Activated CD4-positive, alpha-beta T cell treated with anti-CD3 and anti-CD28 coated beads, Interleukin-2, amount 10 ng/mL, durations not matched to agents 7 days and 5 days (primary cell): ENCODE results near the gene RPL29. TPM values are rescaled to one million over a fixed set of nuclear protein-coding genes. Genes with fewer than 3 reads are reported as not detected.
"Not testable (repeated sequence)": the region's sequence is repeated elsewhere in the genome, so short reads cannot be mapped to it uniquely, and the experiment has no call there.

Source experiments
- CTCF ChIA-PET: fragments of 350-600 bp; sonication (Branson Sonifier 250); formaldehyde crosslinking; loops from one replicate; lab custom pipeline; 2021; ENCODE audit warnings: antibody characterized with exemption; lab: Charles Lee
- POLR2A ChIA-PET: fragments of 350-600 bp; sonication (Branson Sonifier 250); formaldehyde crosslinking; loops from one replicate; lab custom pipeline; 2021; ENCODE audit warnings: antibody characterized with exemption; lab: Charles Lee
- DNase-seq: peaks from one replicate; pipeline ENCODE4 v3.0.0-alpha.2; 2020
- H3K27ac Mint-ChIP-seq: one replicate; pipeline ENCODE4 v1.8.0; 2021; ENCODE audit warnings: mild to moderate bottlenecking, moderate library complexity, mixed read lengths
- H3K27me3 Mint-ChIP-seq: one replicate; pipeline ENCODE4 v1.8.0; 2021; ENCODE audit warnings: mixed read lengths
- H3K36me3 Mint-ChIP-seq: one replicate; pipeline ENCODE4 v1.8.0; 2021; ENCODE audit warnings: low read depth, mixed read lengths
- H3K4me1 Mint-ChIP-seq: one replicate; pipeline ENCODE4 v1.8.0; 2021; ENCODE audit warnings: mixed read lengths
- H3K4me3 Mint-ChIP-seq: one replicate; pipeline ENCODE4 v1.8.0; 2021; ENCODE audit warnings: mild to moderate bottlenecking, moderate library complexity, mixed read lengths
- H3K9me3 Mint-ChIP-seq: one replicate; pipeline ENCODE4 v1.8.0; 2021; ENCODE audit warnings: mixed read lengths
- total RNA-seq, 2 experiments: library from RNA; stranded (reverse); gene quantifications; one replicate each; pipeline ENCODE4 v1.2.3, GENCODE V29; 2021

The RPL29 gene
- total RNA-seq, 2 experiments from 2014 or later: 1,423 to 1,425 TPM

DNA sequence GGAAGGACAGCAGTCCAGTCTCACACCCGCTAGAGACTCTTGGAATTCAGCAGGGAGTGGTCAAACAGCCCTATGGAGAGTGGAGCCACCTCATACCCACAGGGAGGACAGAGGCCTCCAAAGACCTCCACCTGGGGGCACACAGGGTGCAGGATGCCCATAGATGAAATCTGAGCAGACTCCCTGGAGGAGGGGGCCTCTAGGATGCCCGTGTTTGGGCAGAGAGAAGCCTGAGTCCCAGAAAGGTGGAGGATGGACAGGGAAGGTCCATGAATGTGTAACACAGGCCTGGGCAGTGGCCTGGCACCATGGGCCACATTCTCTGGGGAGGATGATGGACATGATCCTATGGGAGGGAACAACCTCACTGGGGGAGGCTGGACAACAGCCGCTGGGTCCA, 39.0 kb upstream of the RPL29 start:
- Mint-ChIP-seq H3K4me1 (no peaks in the 10 kb centered on the region), H3K36me3 (no peaks in the 10 kb centered on the region), H3K27me3 (no peaks in the 10 kb centered on the region), H3K27ac (no peak overlapping the region), H3K4me3 (no peak overlapping the region), H3K9me3 (no peaks in the 10 kb centered on the region)
- POLR2A ChIA-PET: no interaction called here
- DNase-seq: no peak
- CTCF ChIA-PET: no interaction called here

DNA sequence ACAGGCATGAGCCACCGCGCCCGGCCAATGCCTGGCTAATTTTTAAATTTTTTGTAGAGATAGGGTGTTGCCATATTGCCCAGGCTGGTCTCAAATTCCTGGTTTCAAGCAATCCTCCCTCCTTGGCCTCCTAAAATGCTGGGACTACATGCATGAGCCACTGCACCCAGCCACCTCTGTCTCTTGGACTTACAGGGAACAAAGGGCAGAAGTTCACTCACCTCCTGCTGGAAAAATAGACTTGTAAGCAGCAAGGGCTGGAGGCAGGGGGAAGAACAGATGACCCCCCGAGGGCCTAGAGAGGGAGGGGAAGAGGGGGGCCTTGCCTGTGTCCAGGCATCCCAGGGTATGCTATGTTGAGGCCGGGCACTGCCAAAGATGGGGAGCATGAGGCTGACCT, 38.5 kb upstream of the RPL29 start:
- Mint-ChIP-seq H3K4me1 (no peaks in the 10 kb centered on the region), H3K27ac (no peak overlapping the region), H3K36me3 (no peaks in the 10 kb centered on the region), H3K9me3 (no peaks in the 10 kb centered on the region), H3K27me3 (no peaks in the 10 kb centered on the region), H3K4me3 (no peak overlapping the region)
- DNase-seq: no peak
- CTCF ChIA-PET: no interaction called here
- POLR2A ChIA-PET: no interaction called here

DNA sequence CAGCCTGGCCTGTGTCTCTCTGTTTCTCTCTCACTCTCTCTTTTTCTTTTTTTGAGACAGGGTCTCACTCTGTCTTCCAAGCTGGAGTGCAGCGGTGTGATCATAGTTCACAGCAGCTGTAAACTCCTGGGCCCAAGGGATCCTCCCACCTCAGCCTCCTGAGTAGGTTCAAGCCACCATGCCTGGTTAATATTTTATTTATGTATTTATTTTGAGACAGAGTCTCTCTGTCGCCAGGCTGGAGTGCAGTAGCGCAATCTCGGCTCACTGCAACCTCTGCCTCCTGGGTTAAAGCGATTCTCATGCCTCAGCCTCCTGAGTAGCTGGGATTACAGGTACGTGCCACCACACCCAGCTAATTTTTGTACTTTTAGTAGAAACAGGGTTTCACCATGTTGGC, 38.1 kb upstream of the RPL29 start:
- H3K4me3 Mint-ChIP-seq, POLR2A ChIA-PET: not testable (repeated sequence)
- CTCF ChIA-PET: interaction anchor here (0.6 to 0.8 kb wide), 2 partner anchors 17 to 19 kb away, joined by 3 read pairs; no protein-coding TSS in a partner anchor

DNA sequence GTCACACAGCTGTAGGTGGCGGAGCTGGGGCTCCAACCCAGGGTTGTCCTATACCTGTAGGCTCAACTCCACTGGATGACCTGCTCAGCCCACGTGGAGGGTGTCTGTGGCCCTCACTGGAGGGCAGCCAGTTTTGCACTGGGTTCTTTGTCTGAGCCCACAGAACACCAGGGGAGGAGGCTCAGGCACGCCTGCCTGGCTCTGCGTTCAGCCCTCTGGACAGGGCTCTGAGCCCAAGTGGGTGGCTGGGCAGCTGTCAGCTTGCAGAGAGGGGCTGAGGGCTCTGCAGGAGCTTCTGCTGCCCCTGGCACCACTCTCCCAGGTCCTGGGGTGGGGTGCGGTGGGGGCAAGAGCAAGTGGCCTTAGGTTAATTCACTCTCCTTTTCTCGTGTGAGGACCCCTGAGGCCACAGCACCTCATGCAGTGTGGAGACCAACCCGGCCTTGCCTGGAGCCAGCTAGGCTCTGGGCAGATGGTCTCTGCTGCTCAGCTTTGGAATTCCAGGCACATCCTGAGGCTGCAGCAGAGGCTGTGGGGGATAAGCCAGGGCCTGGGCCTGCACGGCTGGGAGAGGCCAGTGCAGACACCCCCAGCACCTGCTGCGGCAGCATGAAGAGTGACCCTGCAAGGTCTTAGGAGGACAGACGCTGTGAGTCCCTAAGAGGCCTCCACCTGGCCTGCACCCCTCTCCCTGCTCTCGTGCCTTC, 37.2 kb upstream of the RPL29 start:
- no peak for DNase-seq
- POLR2A ChIA-PET: no interaction called here

More for the DNA sequence above, 38.1 kb upstream of the RPL29 start:
- H3K27me3 Mint-ChIP-seq, DNase-seq, H3K4me1 Mint-ChIP-seq, H3K27ac Mint-ChIP-seq, H3K36me3 Mint-ChIP-seq, H3K9me3 Mint-ChIP-seq: not testable (repeated sequence)

DNA sequence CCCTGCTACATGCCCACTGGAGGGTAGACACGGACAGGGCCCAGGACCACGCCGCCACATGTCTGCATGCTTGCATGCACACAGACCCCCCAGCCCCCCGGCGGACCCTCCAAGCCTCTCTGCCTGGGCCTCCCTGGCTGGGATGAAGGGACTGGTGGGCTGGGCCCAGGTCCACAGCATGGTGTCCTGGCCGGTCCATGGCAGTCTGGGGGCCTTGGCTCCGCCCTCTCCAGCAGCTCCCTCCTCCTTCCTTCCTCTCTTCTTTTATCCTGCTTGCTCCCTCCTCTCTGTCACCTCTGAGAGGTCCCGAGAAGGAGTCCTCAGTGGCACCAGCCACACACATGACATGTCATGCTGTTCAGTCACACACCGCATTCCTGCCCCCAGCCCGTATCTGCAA, 36.2 kb upstream of the RPL29 start:
- Mint-ChIP-seq H3K9me3 (no peaks in the 10 kb centered on the region), H3K4me3 (no peak overlapping the region), H3K36me3 (no peaks in the 10 kb centered on the region), H3K27ac (no peak overlapping the region), H3K4me1 (no peaks in the 10 kb centered on the region), H3K27me3 (no peaks in the 10 kb centered on the region)
- DNase-seq: no peak
- ChIA-PET CTCF (no interaction called here), POLR2A (no interaction called here)

More for the DNA sequence above, 37.2 kb upstream of the RPL29 start:
- Mint-ChIP-seq H3K4me3 (no peak overlapping the region), H3K27me3 (no peaks in the 10 kb centered on the region), H3K36me3 (no peaks in the 10 kb centered on the region), H3K4me1 (no peaks in the 10 kb centered on the region), H3K27ac (no peak overlapping the region), H3K9me3 (no peaks in the 10 kb centered on the region)
- CTCF ChIA-PET: interaction anchor here (0.6 to 0.8 kb wide), 2 partner anchors 18 to 20 kb away, joined by 3 read pairs; no protein-coding TSS in a partner anchor

DNA sequence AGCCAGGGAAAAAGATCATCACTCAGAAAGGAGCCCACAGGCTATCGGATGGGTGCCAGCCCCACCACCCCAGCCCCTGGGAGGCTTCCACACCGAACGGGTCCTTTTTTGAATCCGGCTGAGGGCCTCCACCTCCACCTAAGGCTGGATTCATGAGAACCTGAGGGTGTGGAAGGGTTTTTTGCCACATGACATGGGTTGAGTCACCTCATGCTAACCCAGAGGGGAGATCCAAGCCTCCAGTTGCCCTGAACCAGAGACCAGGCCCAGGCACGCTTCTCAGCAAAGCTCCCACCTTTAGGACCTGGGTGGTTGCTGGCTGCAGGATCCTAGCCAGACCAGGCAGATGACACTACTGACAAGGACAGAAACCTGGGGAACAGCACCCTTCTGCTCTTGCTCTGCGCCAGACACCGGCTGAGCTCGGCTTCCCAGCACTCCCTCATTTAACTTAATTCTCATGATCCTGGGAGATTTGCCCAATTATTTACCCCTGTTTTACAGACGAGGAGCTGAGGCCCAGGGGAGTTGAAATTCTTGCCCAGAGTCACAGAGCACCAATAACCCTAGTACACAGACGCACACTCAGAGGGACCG, 35.1 kb upstream of the RPL29 start:
- no peak for DNase-seq
- H3K4me3 Mint-ChIP-seq: no peak overlapping the region
- H3K27me3 Mint-ChIP-seq: no peaks in the 10 kb centered on the region
- H3K36me3 Mint-ChIP-seq: no peaks in the 10 kb centered on the region
- no peak overlapping the region for H3K27ac Mint-ChIP-seq
- POLR2A ChIA-PET: interaction anchor here (0.9 kb wide), 1 partner anchor 10 kb away, joined by 3 read pairs; no protein-coding TSS in a partner anchor
- H3K4me1 Mint-ChIP-seq: no peaks in the 10 kb centered on the region
- H3K9me3 Mint-ChIP-seq: no peaks in the 10 kb centered on the region
- CTCF ChIA-PET: interaction anchor here (0.7 kb wide), 1 partner anchor 9 kb away, joined by 3 read pairs; no protein-coding TSS in a partner anchor

DNA sequence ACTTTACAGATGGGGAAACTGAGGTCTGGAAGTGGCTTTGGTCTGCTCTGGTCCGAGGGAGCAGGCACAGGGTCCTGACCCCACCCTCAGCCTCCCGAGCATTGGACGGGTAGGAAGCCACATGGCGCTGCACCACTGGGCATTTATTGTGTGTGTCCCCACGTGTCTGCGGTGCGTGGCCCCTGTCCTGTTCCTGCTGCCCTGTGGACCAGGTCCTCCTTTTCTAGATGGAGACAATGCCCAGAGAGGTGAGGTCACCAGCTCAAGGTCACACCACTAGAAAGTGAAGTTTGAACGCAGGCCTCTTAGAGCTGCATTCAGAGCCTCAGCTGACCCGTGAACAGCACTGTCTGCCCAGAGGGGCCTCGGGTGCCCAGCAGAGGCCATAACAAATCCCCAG, 33.8 kb upstream of the RPL29 start:
- ChIA-PET POLR2A (no interaction called here), CTCF (interaction anchor here (0.5 to 0.8 kb wide), 2 partner anchors 25 to 1247 kb away, joined by 3 to 5 read pairs; no protein-coding TSS in a partner anchor)
- no peak overlapping the region for H3K27ac Mint-ChIP-seq
- no peaks in the 10 kb centered on the region for H3K4me1 Mint-ChIP-seq
- no peak for DNase-seq
- no peaks in the 10 kb centered on the region for H3K36me3 Mint-ChIP-seq
- no peaks in the 10 kb centered on the region for H3K9me3 Mint-ChIP-seq
- no peak overlapping the region for H3K4me3 Mint-ChIP-seq
- no peaks in the 10 kb centered on the region for H3K27me3 Mint-ChIP-seq

DNA sequence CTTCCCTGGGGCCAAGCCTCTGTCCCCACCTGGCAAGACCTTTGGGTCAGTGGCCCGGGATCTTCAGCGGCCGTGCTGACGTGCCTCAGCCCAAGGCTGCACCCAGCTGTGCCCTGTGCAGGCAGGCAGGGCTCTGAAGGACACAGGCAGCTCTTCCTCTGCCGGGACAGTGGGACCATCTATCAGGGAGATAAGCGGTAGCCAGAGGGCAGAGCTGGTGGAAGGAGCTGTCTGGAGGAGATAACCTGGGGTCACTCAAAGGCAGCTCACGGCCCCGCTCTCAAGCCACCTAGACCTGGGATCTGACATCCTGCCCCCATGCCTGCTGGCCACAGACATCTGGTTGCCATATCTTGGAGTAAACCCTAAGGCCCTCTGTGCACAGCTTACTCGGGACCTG, 33.4 kb upstream of the RPL29 start:
- Mint-ChIP-seq H3K36me3 (no peaks in the 10 kb centered on the region), H3K9me3 (no peaks in the 10 kb centered on the region), H3K27ac (no peak overlapping the region), H3K4me3 (no peak overlapping the region), H3K27me3 (no peaks in the 10 kb centered on the region), H3K4me1 (no peaks in the 10 kb centered on the region)
- DNase-seq: no peak
- CTCF ChIA-PET: interaction anchor here (0.5 to 2.4 kb wide), 3 partner anchors 24 to 1247 kb away, joined by 3 to 6 read pairs (median 5); no protein-coding TSS in a partner anchor
- POLR2A ChIA-PET: interaction anchor here (0.5 kb wide), 1 partner anchor 34 kb away, joined by 3 read pairs; no protein-coding TSS in a partner anchor

DNA sequence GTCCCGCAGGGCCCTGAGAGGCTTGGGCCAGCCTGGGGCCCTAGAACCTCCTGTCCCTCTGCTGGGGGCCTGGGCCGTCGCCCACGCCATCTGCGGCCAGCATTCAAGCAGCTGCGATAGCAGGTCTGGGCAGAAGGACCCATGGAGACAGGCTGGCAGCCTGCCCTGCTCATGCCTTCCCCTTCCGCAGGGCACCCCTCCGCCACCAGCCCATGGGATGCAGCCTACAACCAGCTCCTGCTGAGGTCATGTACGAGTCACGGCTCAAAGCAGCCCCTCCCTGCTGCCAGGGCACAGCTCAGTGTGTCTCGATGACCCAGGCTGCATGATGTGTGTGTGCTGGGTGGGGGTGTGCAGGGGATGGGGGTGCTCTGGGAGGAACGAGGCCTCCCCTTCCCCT, 32.9 kb upstream of the RPL29 start:
- H3K36me3 Mint-ChIP-seq: no peaks in the 10 kb centered on the region
- DNase-seq: no peak
- no peaks in the 10 kb centered on the region for H3K4me1 Mint-ChIP-seq
- CTCF ChIA-PET: interaction anchor here (0.8 to 2.4 kb wide), 2 partner anchors 24 kb away, joined by 3 to 6 read pairs; no protein-coding TSS in a partner anchor
- no peak overlapping the region for H3K27ac Mint-ChIP-seq
- POLR2A ChIA-PET: interaction anchor here (0.5 kb wide), 1 partner anchor 34 kb away, joined by 3 read pairs; no protein-coding TSS in a partner anchor
- no peaks in the 10 kb centered on the region for H3K9me3 Mint-ChIP-seq
- H3K4me3 Mint-ChIP-seq: no peak overlapping the region
- no peaks in the 10 kb centered on the region for H3K27me3 Mint-ChIP-seq

DNA sequence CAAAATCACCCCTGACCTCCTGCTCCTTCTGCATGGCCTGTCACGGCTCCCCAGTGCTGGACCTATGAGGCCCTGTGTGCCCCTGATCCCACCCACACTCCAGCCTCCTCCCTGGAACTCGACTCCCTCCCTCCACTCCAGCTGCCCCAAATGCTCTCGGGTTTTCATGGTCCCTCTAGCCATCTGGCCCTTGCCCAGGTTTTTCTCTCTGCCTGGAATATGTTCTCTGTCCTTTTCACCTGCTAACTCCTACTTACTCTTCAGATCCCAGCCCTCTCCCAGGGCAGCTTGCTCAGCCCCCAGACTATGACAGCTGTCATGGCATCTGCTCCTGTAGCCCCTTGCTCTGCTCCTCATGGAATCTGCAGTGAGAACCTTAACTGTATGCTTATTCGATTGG, 30.3 kb upstream of the RPL29 start:
- H3K4me3 Mint-ChIP-seq: no peak overlapping the region
- H3K4me1 Mint-ChIP-seq: no peaks in the 10 kb centered on the region
- no peaks in the 10 kb centered on the region for H3K36me3 Mint-ChIP-seq
- H3K27ac Mint-ChIP-seq: no peak overlapping the region
- H3K9me3 Mint-ChIP-seq: no peaks in the 10 kb centered on the region
- no peaks in the 10 kb centered on the region for H3K27me3 Mint-ChIP-seq
- CTCF ChIA-PET: no interaction called here
- DNase-seq: no peak
- POLR2A ChIA-PET: no interaction called here

DNA sequence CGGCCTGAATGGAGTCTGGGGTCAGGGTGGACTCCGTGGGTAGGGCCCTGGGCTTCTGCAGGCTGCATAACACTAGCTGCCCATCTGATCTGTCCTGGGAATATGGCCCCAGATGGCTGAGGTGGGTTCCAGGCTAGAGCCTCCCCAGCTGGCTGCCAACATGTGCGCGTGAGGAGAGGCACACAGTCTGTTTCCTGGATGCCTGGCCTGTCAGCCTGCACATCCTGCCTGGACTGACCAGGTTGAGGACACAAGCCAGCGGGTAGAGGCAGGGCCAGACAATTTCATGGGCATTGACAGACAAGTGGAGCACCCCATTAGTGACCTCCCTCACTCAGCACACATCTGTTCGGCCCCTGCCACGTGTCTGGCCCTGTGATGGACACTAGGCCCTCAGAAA, 29.8 kb upstream of the RPL29 start:
- DNase-seq: no peak
- H3K36me3 Mint-ChIP-seq: no peaks in the 10 kb centered on the region
- POLR2A ChIA-PET: no interaction called here
- H3K4me3 Mint-ChIP-seq: no peak overlapping the region
- no peaks in the 10 kb centered on the region for H3K4me1 Mint-ChIP-seq
- no peaks in the 10 kb centered on the region for H3K9me3 Mint-ChIP-seq
- no peak overlapping the region for H3K27ac Mint-ChIP-seq
- H3K27me3 Mint-ChIP-seq: no peaks in the 10 kb centered on the region
- CTCF ChIA-PET: interaction anchor here (0.5 to 0.6 kb wide), 2 partner anchors 21 to 912 kb away, joined by 3 to 7 read pairs; no protein-coding TSS in a partner anchor

DNA sequence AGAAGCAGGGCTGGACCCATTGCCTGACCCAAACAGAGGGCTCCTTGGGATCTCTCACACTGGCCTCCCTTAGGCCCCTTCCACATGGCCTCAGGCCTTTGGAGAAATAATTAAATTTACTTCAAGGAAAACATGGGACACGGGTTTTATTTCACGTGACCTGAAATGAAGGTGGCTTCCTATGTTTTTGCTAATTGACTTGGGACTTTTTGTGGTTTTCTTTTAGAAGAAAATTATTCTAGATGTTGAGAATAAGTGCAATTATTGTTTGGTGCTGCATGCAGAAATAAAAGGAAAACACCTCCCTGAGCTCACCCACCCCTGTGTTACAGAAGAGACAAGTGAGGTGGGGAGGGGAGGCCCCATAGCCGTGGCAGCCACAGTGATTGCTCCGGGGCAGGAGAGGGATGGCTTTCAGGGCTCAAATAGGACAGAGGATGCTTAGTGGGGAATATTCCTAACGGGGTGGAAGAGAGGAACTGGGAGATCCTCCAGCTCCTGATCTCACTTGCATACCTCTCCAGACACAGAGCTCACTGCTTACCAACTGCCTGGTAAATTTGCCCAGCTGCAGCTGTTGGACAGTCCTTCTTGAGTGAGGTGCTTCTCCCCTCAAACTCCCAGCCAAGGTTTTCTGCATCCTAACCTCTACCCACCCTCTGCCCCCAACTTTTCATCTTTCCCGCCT, 29.2 kb upstream of the RPL29 start:
- DNase-seq: no peak
- POLR2A ChIA-PET: no interaction called here
- Mint-ChIP-seq H3K4me3 (no peak overlapping the region), H3K4me1 (no peaks in the 10 kb centered on the region), H3K36me3 (no peaks in the 10 kb centered on the region), H3K27me3 (no peaks in the 10 kb centered on the region), H3K27ac (no peak overlapping the region), H3K9me3 (no peaks in the 10 kb centered on the region)
- CTCF ChIA-PET: interaction anchor here (0.6 kb wide), 1 partner anchor 20 kb away, joined by 3 read pairs; no protein-coding TSS in a partner anchor
